ENCODE measurements around the gene NT5M.

DNA sequence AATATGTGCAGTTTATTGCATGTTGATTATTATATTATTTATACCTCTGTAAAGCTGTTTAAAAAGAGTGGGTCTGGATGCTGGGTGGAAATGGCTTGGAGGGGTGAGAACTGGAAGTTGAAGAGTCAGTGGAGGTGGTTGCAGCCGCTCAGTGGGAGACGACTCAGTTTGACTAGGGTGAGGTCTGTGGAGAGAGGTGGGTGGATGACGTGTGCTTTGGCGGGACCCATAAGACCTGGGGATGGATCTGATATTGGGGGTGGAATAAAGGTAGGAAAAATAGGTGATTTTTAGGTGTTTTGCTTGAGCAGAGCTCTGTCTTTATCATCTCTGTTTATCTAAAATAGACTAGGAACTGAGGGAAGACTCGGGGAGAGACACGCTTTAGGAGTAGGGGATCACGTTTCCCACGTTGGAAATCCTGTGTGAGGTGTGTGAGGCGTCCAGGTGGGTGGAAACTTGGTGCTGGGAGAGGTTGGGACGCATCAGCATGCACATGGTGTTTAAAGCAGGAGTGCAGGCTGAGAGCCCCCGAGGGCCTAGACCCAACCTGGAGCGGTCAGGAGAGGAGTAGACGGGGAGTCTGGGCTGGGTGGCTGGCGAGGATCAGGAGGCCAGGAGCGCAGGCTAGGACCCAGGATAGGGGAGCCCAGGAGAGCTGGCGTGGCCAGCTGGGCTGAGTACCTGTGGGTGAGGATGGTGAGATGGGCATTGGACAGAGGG lies 17.2 kb downstream of the NT5M start:
- TF ChIP-seq, protein P1, sequence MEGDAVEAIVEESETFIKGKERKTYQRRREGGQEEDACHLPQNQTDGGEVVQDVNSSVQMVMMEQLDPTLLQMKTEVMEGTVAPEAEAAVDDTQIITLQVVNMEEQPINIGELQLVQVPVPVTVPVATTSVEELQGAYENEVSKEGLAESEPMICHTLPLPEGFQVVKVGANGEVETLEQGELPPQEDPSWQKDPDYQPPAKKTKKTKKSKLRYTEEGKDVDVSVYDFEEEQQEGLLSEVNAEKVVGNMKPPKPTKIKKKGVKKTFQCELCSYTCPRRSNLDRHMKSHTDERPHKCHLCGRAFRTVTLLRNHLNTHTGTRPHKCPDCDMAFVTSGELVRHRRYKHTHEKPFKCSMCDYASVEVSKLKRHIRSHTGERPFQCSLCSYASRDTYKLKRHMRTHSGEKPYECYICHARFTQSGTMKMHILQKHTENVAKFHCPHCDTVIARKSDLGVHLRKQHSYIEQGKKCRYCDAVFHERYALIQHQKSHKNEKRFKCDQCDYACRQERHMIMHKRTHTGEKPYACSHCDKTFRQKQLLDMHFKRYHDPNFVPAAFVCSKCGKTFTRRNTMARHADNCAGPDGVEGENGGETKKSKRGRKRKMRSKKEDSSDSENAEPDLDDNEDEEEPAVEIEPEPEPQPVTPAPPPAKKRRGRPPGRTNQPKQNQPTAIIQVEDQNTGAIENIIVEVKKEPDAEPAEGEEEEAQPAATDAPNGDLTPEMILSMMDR (IDR thresholded peaks at IDR 0.05) = no peak
- TF ChIP-seq POLR2A (IDR thresholded peaks at IDR 0.05) = no peak
